Measurements from ENCODE around the gene ZNF816.
"Not testable (repeated sequence)": the region's sequence is repeated elsewhere in the genome, so short reads cannot be mapped to it uniquely, and the experiment has no call there.

ZNF816 gene

DNA sequence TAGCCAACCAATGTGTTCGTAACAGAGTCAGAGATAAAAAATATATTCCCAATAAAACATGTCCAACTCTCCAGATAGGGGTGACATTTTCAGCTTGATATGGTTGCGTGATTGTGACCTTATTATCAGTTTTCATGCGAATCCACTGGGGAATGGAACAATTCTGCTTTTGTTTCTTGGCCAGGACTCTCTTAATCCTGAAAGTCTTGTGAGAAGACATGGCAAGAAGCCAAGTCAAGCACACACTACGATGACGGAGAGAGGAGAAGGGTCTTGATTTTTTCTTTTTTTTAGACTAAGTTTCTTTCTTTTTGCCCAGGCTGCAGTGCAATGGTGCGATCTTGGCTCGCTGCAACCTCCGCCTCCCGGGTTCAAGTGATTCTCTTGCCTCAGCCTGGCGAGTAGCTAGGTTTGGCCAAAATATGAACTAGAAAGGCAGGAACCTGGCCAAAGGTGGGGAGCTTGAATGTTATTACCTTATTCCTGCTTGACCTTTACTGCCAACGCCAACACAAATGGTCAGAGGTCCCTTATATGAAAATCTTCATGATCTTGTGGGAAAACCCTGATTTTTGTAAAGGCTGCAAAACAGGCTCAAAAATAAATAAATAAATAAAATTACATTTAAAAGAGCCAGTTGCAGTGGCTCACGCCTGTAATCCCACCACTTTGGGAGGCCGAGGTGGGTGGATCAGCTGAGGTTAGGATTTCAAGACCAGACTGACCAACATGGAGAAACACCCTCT, 14.5 kb downstream of the ZNF816 start:
- TF ChIP-seq, protein P1, sequence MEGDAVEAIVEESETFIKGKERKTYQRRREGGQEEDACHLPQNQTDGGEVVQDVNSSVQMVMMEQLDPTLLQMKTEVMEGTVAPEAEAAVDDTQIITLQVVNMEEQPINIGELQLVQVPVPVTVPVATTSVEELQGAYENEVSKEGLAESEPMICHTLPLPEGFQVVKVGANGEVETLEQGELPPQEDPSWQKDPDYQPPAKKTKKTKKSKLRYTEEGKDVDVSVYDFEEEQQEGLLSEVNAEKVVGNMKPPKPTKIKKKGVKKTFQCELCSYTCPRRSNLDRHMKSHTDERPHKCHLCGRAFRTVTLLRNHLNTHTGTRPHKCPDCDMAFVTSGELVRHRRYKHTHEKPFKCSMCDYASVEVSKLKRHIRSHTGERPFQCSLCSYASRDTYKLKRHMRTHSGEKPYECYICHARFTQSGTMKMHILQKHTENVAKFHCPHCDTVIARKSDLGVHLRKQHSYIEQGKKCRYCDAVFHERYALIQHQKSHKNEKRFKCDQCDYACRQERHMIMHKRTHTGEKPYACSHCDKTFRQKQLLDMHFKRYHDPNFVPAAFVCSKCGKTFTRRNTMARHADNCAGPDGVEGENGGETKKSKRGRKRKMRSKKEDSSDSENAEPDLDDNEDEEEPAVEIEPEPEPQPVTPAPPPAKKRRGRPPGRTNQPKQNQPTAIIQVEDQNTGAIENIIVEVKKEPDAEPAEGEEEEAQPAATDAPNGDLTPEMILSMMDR (IDR thresholded peaks at IDR 0.05; ENCODE audit: insufficient read depth, low read depth, low read length, missing control alignments), result no peak

DNA sequence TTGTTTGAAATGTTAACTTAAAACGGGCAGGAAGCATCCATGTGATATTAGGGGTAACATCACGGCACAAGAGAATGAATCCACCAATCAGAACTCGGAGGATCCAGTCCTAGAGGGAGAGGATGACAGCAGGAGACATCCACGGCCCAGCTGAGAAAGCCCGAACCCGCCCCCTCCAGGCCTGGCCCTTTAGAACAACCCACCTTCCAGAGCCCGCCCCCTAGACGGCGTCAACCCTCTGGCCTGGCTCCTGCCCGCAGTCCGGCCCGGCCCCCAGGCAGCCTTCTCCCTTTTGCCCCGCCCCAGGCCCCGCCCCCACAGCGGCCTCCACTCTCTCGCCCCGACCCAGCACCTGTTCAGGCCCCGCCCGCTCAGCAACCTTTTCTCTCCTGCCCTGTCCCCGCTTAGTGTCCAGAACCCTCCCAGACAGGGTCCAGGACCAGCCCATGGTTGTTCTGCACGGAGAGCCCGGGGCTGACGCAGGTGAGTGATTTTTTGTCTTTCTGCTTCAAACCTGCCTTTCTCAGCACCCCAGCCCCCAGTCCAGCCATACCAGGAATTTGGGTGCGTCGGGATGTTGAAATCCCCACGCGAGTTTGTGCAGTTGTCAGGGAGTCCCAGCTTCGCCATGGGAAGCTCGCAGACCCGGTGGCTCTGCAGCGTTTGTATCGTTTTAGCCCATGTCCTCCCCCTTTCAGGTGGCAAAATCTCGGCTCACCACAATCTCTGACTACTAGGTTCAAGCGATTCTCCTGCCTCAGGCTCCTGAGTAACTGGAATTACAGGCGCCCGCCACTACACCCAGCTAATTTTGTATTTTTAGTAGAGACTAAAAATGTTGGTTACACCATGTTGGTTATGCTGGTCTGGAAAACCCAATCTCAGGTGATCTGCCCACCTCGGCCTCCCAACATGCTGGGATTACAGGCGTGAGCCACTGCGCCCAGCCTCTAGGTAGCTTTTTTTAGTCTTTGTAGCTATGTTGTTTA, 16.1 kb downstream of the ZNF816 start:
- no peak overlapping the region for H3K4me3 ChIP-seq (ENCODE audit: low read length)
- DNase-seq (ENCODE audit: low read depth), result no peak
- TF ChIP-seq, protein P1 (IDR thresholded peaks at IDR 0.05; ENCODE audit: insufficient read depth, low read depth, low read length, missing control alignments), result no peak

More for the DNA sequence above, 14.5 kb downstream of the ZNF816 start:
- H3K4me3 ChIP-seq (ENCODE audit: low read length), result no peak overlapping the region
- DNase-seq (ENCODE audit: low read depth), result no peak

DNA sequence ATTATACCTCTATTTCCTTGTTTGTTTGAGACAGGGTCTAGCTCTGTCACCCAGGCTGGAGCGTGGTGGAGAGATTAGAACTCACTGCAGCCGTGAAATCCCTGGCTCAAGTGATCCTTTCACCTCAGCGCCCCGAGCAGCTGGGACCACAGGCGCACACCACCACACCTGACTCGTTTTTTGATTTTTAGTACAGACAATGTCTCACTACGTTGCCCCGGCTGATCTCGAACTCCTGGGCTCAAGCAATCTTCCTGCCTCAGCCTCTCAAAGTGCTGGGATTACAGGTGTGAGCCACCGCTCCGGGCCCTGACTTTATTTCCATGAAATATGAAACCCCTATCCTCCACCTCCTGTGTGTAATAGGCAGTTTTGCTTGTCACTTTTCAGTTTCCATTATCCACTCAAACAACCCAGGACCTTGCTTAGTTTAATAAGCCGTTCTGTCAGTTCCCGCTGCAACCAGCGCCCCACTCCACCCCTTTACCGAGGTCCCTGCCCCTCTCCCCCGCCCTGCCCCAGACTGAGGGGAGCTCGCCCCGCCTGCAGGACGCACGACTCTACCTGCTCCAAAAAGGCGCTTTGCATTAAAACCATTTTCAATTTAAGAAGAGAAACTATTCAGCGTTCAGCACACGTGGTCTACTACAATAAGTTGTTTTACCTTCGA, 16.9 kb downstream of the ZNF816 start:
- no peak for DNase-seq (ENCODE audit: low read depth)
- no peak overlapping the region for H3K4me3 ChIP-seq (ENCODE audit: low read length)
- TF ChIP-seq, protein P1 (IDR thresholded peaks at IDR 0.05; ENCODE audit: insufficient read depth, low read depth, low read length, missing control alignments), result no peak

DNA sequence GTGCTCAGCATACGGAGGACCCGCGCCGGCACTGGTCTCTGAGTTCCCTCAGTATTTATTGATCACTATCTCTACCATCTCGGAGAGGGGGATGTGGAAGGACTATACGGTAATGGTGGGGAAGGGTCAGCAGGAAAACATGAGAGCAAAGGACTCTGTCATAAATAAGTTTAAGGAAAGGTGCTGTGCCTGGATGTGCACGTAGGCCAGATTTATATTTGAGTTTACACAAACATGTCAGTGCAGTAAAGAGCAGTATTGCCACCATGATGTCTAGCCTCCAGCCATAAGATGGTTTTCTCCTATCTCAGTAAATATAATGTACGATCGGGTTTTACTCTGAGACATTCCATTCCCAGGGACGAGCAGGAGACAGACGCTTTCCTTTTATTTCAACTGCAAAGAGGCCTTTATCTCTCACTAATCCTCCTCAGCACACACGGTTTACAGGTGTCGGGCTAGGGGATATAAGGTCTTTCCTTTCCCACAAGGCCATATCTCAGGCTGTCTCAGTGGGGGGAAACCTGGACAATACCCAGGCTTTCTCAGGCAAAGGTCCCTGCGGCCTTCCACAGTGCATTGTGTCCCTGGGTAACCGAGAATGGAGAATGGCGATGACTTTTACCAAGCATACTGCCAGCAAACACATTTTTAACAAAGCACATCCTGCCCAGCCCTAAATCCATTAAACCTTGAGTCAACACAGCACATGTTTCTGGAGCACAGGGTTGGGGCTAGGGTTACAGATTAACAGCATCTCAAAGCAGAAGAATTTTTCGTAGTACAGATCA, 17.8 kb downstream of the ZNF816 start:
- DNase-seq (ENCODE audit: low read depth), result peak; percentile 30
- not testable (repeated sequence) for H3K4me3 ChIP-seq (ENCODE audit: low read length)

DNA sequence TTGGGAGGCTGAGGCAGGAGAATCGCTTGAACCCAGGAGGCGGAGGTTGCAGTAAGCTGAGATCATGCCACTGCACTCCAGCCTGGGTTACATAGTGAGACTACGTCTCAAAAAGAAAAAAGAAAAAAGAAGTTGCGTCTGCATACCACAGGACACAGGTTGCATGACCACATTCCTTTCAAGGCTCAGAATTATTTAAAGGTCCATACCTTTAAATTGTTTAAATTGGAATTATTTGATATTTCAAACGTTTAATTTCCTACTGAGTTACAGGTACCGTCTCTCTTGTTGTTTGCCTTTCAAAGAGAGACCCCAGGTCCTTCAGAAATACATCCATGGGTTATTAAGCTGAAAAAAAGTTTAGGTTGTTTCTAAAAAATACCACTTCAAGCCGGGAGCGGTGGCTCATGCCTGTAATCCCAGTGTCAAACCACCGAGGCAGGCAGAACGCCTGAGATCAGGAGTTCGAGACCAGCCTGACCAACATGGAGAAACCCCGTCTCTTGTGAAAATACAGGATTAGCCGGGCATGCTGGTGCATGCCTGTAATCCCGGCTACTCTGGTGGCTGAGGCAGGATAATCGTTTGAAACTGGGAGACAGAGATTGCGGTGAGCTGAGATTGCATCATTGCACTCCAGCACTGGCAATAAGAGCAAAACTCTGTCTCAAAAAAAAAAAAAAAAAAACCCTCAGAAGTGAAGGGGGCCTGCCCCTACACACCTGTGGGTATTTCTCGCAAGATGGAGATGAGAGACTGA, 18.6 kb downstream of the ZNF816 start:
- DNase-seq (ENCODE audit: low read depth), result peak; percentile 67
- H3K4me3 ChIP-seq (ENCODE audit: low read length), result no peak overlapping the region
- TF ChIP-seq, protein P1 (IDR thresholded peaks at IDR 0.05; ENCODE audit: insufficient read depth, low read depth, low read length, missing control alignments), result no peak

DNA sequence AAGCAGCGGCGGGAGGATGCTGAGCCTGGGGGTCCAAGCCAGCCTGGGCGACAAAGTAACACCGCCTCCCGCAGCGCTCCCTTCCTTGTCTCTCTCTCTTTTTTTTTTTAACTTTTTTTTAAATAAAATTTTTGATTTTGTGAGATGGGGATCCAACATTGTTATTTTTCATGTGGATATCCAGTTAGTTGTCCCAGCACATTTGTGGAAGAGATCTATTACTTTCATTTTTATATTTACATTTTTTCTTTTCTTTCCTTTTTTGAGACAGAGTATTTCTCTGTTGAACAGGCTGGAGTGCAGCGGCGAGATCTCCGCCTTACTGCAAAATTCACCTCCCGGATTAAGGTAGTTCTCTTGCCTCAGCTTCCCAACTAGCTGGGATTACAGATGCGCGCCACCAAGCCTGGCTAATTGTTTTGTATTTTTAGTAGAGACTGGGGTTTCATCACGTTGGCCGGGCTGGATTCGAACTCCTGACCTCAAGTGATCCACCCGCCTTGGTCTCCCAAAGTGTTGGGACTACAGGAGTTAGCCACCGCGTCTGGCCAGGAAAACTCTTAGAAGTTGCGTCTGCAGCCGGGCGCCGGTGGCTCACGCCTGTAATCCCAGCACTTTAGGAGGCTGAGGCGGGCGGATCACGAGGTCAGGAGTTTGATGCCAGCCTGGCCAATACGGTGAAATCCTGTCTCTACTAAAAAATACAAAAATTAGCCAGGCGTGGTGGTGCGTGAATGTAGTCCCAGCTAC, 19.4 kb downstream of the ZNF816 start:
- no peak for DNase-seq (ENCODE audit: low read depth)
- TF ChIP-seq, protein P1 (IDR thresholded peaks at IDR 0.05; ENCODE audit: insufficient read depth, low read depth, low read length, missing control alignments), result no peak
- H3K4me3 ChIP-seq (ENCODE audit: low read length), result peak overlapping the region; percentile 97

Data from epithelial cell of esophagus (primary cell).